IMR-90 (cell line): Measurements from ENCODE around the gene TENT4B.

Experiments
- CHD1 ChIP-seq: IDR thresholded peaks from 2 replicates; pipeline ENCODE4 v1.6.1; 2012; ENCODE audit warnings: low read depth, low read length, improper control_type of control experiment
- CTCF ChIP-seq: conservative IDR thresholded peaks from 2 replicates; pipeline ENCODE4 v1.5.1; 2012; ENCODE audit warnings: mild to moderate bottlenecking, low read depth, low read length, improper control_type of control experiment
- MXI1 ChIP-seq: IDR thresholded peaks from 2 replicates; pipeline ENCODE4 v1.6.1; 2012; ENCODE audit warnings: low read depth, mild to moderate bottlenecking, low read length, moderate library complexity, borderline replicate concordance

- TF ChIP-seq CHD1 (no peak), MXI1 (no peak), CTCF (no peak)
These were observed 112.7 kb downstream of the TENT4B start for GRCh38 chr16:50265716-50266336.
